ENCODE data around the gene OR5B21. TPM values are rescaled to one million over a fixed set of nuclear protein-coding genes. Genes with fewer than 3 reads are reported as not detected.

Gene OR5B21
- total RNA-seq, 4 donors from 2014 or later, result not detected

DNA sequence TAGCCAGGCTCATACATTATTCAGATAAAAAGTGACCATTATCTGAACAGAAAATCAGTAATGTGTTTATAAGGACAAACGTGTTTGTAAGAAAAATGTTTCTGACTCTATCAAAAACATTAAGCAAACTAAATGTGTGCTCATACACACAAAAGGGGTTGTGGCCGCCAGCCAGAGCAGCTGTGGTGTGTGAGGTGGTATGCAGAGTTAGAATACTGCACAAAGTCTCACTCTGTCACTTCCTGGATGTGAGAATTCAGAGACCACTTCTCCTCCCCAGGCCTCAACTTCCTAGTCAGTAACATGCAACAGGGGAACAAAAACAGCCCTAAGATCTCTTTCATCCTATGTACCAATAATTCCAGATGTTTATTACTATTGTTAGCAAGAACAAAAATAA, 9.4 kb downstream of the OR5B21 start:
- Histone ChIP-seq H3K9me3 (no peaks in the 10 kb centered on the region), H3K27me3 (no peaks in the 10 kb centered on the region), H3K27ac (no peak overlapping the region), H3K4me1 (no peaks in the 10 kb centered on the region), H3K36me3 (no peaks in the 10 kb centered on the region), H3K4me3 (no peak overlapping the region)
- 31 to 39% methylated on average over 2 of the region's 2 CpGs for WGBS, 2 donors
- TF ChIP-seq POLR2A (IDR thresholded peaks at IDR 0.05) (no peak), EP300 (IDR thresholded peaks at IDR 0.05) (no peak)
- TF ChIP-seq, protein P1, sequence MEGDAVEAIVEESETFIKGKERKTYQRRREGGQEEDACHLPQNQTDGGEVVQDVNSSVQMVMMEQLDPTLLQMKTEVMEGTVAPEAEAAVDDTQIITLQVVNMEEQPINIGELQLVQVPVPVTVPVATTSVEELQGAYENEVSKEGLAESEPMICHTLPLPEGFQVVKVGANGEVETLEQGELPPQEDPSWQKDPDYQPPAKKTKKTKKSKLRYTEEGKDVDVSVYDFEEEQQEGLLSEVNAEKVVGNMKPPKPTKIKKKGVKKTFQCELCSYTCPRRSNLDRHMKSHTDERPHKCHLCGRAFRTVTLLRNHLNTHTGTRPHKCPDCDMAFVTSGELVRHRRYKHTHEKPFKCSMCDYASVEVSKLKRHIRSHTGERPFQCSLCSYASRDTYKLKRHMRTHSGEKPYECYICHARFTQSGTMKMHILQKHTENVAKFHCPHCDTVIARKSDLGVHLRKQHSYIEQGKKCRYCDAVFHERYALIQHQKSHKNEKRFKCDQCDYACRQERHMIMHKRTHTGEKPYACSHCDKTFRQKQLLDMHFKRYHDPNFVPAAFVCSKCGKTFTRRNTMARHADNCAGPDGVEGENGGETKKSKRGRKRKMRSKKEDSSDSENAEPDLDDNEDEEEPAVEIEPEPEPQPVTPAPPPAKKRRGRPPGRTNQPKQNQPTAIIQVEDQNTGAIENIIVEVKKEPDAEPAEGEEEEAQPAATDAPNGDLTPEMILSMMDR (IDR thresholded peaks at IDR 0.05), result no peak
- no peak for DNase-seq (ENCODE audit: low spot score in 2 of 2)

DNA sequence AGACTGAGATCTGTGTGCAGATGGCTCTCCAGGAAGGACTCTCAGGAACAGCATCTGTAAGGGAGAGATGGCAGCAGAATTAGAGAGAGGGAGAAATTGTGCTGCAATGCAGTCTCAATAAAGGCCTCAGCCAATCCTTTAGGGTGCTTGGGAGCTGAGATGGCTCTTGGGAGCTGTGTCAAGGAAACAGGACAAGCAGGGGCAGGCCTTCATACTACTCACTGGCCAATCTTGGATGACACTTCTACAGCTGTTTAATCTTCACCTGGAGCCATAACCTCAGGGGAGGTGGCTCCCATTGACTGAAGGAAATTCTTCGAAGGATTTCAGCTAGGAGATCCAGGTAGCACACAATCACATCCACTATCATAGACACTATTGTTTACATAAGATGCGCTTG, 10.0 kb downstream of the OR5B21 start:
- Histone ChIP-seq H3K4me1 (no peaks in the 10 kb centered on the region), H3K27ac (no peak overlapping the region)
- 87 to 96% methylated on average over 2 of the region's 2 CpGs for WGBS, 2 donors

GRCh38 chr11:58495906-58496305, 12.0 kb downstream of the OR5B21 start:
- 87 to 88% methylated on average over 2 of the region's 2 CpGs for WGBS, 2 donors
- no peaks in the 10 kb centered on the region for H3K36me3 ChIP-seq
- H3K4me1 ChIP-seq, result no peaks in the 10 kb centered on the region
- H3K4me3 ChIP-seq, result no peak overlapping the region
- H3K27me3 ChIP-seq, result no peaks in the 10 kb centered on the region
- no peak overlapping the region for H3K27ac ChIP-seq
- TF ChIP-seq, protein P1 (IDR thresholded peaks at IDR 0.05), result no peak
- no peak for DNase-seq (ENCODE audit: low spot score in 2 of 2)
- no peaks in the 10 kb centered on the region for H3K9me3 ChIP-seq

More for the DNA sequence above, 10.0 kb downstream of the OR5B21 start:
- TF ChIP-seq POLR2A (IDR thresholded peaks at IDR 0.05), result no peak
- no peaks in the 10 kb centered on the region for H3K36me3 ChIP-seq
- H3K4me3 ChIP-seq, result no peak overlapping the region
- DNase-seq (ENCODE audit: low spot score in 2 of 2), result no peak
- H3K9me3 ChIP-seq, result no peaks in the 10 kb centered on the region
- H3K27me3 ChIP-seq, result no peaks in the 10 kb centered on the region

- no peaks in the 10 kb centered on the region for H3K27me3 ChIP-seq
- H3K36me3 ChIP-seq, result no peaks in the 10 kb centered on the region
- no peak for TF ChIP-seq EP300 (IDR thresholded peaks at IDR 0.05)
- TF ChIP-seq POLR2A (IDR thresholded peaks at IDR 0.05), result no peak
- TF ChIP-seq, protein P1 (IDR thresholded peaks at IDR 0.05), result no peak
- H3K4me1 ChIP-seq, result no peaks in the 10 kb centered on the region
- no peak overlapping the region for H3K27ac ChIP-seq
- H3K9me3 ChIP-seq, result no peaks in the 10 kb centered on the region
- no peak overlapping the region for H3K4me3 ChIP-seq
- DNase-seq (ENCODE audit: low spot score in 2 of 2), result no peak
Measured at GRCh38 chr11:58494101-58494500, 13.8 kb downstream of the OR5B21 start.

- Histone ChIP-seq H3K4me1 (no peaks in the 10 kb centered on the region), H3K4me3 (no peak overlapping the region), H3K36me3 (no peaks in the 10 kb centered on the region), H3K27me3 (no peaks in the 10 kb centered on the region), H3K27ac (no peak overlapping the region), H3K9me3 (no peaks in the 10 kb centered on the region)
- WGBS, 2 donors, result 68 to 70% methylated on average over 2 of the region's 2 CpGs
- TF ChIP-seq EP300 (IDR thresholded peaks at IDR 0.05), result no peak
- TF ChIP-seq POLR2A (IDR thresholded peaks at IDR 0.05), result no peak
- TF ChIP-seq, protein P1 (IDR thresholded peaks at IDR 0.05), result no peak
- DNase-seq (ENCODE audit: low spot score in 2 of 2), result no peak
Measured at GRCh38 chr11:58493676-58494075, 14.2 kb downstream of the OR5B21 start.

DNA sequence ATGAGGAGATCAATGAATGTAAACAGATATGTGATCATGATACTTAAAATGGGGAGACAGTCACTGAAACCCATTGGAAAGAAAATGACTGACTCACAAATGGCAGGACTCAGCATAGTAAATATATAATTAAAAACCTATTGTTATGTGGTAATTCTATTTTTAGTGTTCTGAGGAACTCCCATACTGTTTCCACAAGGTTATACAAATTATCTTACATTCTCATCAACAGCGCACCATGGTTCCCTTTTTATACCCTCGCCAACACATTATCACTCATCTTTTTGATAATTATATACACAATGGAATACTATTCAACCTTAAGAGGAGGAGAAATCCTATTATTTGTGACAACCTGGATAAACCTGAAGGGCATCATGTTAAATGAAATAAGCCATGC, 17.1 kb downstream of the OR5B21 start:
- no peaks in the 10 kb centered on the region for H3K36me3 ChIP-seq
- TF ChIP-seq EP300 (IDR thresholded peaks at IDR 0.05) (no peak), POLR2A (IDR thresholded peaks at IDR 0.05) (no peak)
- TF ChIP-seq, protein P1 (IDR thresholded peaks at IDR 0.05), result no peak
- no peaks in the 10 kb centered on the region for H3K27me3 ChIP-seq
- no peaks in the 10 kb centered on the region for H3K9me3 ChIP-seq
- DNase-seq (ENCODE audit: low spot score in 2 of 2), result no peak
- no peak overlapping the region for H3K27ac ChIP-seq
- H3K4me1 ChIP-seq, result no peaks in the 10 kb centered on the region
- H3K4me3 ChIP-seq, result no peak overlapping the region
- WGBS, 2 donors, result 84 to 87% methylated on average over 2 of the region's 2 CpGs
